HG03469 (cell line): Measurements from ENCODE around the gene MLN.

ENCODE experiments used
- ATAC-seq: cut with Tn5 transposase; IDR thresholded peaks from one replicate; pipeline ENCODE4 v1.9.1; 2021; ENCODE audit warnings: mild to moderate bottlenecking, moderate library complexity, moderate number of reproducible peaks; ENCODE audit not compliant: unreplicated experiment

MLN gene

GRCh38 chr6:33816911-33817310, 13.1 kb upstream of the MLN start:
- ATAC-seq: no peak

GRCh38 chr6:33815854-33816253, 12.1 kb upstream of the MLN start:
- ATAC-seq: no peak

- no peak for ATAC-seq
These were observed 10.5 kb upstream of the MLN start for GRCh38 chr6:33813990-33814985.

- no peak for ATAC-seq
These were observed 9.6 kb upstream of the MLN start for GRCh38 chr6:33813246-33813904.

- ATAC-seq: no peak
These were observed 8.9 kb upstream of the MLN start for GRCh38 chr6:33812669-33813068.

- ATAC-seq: no peak
These were observed 5.8 kb upstream of the MLN start for GRCh38 chr6:33809594-33809993.

- no peak for ATAC-seq
These were observed 4.9 kb upstream of the MLN start for GRCh38 chr6:33808641-33809180.

GRCh38 chr6:33807606-33808005, 3.8 kb upstream of the MLN start:
- no peak for ATAC-seq

GRCh38 chr6:33806841-33807240, 3.0 kb upstream of the MLN start:
- no peak for ATAC-seq

GRCh38 chr6:33802186-33802958, 1.4 kb downstream of the MLN start:
- ATAC-seq: no peak

- ATAC-seq: no peak
These were observed 2.2 kb downstream of the MLN start for GRCh38 chr6:33801611-33802010.

GRCh38 chr6:33800248-33800969, 3.4 kb downstream of the MLN start:
- no peak for ATAC-seq

- no peak for ATAC-seq
These were observed 4.2 kb downstream of the MLN start for GRCh38 chr6:33799454-33800113.

- no peak for ATAC-seq
These were observed 5.4 kb downstream of the MLN start for GRCh38 chr6:33798343-33798848.

- no peak for ATAC-seq
These were observed 6.0 kb downstream of the MLN start for GRCh38 chr6:33797626-33798342.

- no peak for ATAC-seq
These were observed 8.7 kb downstream of the MLN start for GRCh38 chr6:33794910-33795623.

GRCh38 chr6:33792981-33793380, 10.8 kb downstream of the MLN start:
- ATAC-seq: no peak

GRCh38 chr6:33791620-33792019, 12.2 kb downstream of the MLN start:
- no peak for ATAC-seq
